ENCODE data around the gene AURKB.

AURKB gene

DNA sequence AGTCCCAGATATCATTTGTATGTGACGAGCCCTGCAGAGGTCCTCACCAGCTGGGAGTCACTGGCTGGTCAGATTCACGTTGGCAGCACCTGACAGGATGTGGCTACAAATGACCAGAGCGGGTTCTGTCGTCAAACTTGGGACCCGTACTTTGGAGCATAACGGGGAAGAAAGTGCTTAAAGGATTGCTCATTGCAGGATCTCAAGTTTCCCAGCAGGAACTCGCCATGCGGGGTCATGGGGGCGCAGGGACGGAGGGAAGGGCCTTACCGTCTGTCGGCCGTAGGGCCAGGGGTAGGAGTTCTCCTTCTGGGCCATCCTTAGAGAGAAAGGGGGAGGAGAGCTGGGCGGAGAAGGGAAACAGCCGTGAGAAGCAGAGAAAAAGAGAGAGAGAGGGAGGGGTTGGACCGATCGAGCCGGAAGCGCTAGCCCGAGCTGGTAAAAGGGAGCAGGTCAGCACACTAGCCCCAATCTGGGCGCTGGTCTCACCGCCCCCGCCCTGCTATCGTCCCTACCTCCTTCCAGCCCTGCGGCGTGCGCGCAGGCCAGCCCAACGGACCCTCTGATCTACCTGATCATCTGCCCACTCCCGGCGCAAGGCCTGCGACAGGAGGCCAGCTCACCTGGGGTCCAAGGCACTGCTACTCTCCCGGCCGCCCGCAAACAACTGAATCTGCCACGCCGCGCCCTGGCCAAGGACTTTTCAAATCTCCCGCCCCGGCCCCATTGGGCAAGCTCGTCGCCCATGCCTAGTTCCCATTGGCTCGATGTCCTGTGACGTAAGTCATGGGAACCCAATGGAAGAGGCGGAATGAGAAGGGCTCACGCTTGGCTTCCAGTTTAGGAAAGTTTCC is at the start of gene AURKB:
Gene AURKB, minus strand, starts transcription at position 669 of the 854 bp plus-strand sequence. Its CDS starts 351 bp downstream, at position 318.
- TF ChIP-seq, protein P1, sequence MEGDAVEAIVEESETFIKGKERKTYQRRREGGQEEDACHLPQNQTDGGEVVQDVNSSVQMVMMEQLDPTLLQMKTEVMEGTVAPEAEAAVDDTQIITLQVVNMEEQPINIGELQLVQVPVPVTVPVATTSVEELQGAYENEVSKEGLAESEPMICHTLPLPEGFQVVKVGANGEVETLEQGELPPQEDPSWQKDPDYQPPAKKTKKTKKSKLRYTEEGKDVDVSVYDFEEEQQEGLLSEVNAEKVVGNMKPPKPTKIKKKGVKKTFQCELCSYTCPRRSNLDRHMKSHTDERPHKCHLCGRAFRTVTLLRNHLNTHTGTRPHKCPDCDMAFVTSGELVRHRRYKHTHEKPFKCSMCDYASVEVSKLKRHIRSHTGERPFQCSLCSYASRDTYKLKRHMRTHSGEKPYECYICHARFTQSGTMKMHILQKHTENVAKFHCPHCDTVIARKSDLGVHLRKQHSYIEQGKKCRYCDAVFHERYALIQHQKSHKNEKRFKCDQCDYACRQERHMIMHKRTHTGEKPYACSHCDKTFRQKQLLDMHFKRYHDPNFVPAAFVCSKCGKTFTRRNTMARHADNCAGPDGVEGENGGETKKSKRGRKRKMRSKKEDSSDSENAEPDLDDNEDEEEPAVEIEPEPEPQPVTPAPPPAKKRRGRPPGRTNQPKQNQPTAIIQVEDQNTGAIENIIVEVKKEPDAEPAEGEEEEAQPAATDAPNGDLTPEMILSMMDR (IDR thresholded peaks at IDR 0.05) = no peak

DNA sequence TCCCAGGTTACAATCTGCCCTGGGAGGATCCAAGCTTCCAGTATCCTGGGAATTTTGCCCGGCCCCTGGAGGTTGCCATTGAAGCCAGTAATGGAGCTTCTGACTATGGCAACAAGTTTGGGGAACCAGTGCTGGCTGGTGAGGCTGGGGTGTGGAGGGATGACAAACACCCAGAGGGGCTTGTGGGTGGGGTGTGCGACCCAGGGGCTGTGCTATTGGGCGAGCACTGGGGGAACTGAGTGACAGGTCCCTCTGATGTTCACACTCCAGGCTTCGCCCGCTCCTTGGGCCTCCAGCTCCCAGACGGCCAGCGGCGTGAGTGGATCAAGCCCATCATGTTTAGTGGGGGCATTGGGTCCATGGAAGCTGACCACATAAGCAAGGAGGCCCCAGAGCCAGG is 47.4 kb upstream of the AURKB start:
- TF ChIP-seq, protein P1 (IDR thresholded peaks at IDR 0.05) = no peak

DNA sequence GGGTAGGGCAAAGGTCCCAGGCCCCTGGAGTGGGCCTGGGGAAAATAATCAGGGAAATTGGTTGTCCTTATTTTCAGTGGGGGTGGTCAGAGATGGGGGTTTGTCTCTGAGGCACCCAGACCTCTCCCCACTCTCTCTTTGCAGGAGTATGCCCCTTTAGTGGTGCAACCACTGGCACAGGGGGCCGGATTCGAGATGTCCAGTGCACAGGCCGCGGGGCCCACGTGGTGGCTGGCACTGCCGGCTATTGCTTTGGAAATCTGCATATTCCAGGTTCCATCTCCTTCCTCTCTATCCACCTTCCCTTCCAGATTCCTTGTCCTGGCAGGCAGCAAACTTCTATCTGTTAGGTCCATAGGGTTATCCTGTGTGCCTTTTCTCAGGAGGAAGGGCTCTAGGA is 46.3 kb upstream of the AURKB start:
- TF ChIP-seq, protein P1 (IDR thresholded peaks at IDR 0.05) = no peak

DNA sequence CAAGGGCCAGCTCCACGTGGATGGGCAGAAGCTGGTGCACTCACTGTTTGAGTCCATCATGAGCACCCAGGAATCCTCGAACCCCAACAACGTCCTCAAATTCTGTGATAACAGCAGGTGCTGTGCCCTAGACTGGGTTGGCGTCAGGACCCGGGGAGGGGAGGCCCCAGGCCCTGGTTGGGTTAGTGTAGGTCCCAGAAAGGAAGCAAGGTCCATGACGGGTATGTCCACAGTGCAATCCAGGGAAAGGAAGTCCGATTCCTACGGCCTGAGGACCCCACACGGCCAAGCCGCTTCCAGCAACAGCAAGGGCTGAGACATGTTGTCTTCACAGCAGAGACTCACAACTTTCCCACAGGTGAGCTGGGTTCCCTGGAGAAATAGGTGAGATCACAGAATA is 45.9 kb upstream of the AURKB start:
- TF ChIP-seq, protein P1 (IDR thresholded peaks at IDR 0.05) = no peak

DNA sequence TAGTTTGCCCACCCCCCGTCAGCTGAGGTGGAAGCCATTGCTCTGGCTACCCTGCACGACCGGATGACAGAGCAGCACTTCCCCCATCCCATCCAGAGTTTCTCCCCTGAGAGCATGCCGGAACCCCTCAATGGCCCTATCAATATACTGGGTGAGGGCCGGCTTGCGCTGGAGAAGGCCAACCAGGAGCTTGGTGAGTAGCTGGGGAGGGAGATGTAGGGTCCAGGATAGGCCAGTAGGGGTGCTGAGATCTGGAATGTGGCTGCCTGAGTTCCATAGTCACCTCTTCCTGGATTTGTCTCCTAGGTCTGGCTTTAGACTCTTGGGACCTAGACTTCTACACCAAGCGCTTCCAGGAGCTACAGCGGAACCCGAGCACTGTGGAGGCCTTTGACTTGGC is 45.1 kb upstream of the AURKB start:
- TF ChIP-seq, protein P1 (IDR thresholded peaks at IDR 0.05) = no peak

DNA sequence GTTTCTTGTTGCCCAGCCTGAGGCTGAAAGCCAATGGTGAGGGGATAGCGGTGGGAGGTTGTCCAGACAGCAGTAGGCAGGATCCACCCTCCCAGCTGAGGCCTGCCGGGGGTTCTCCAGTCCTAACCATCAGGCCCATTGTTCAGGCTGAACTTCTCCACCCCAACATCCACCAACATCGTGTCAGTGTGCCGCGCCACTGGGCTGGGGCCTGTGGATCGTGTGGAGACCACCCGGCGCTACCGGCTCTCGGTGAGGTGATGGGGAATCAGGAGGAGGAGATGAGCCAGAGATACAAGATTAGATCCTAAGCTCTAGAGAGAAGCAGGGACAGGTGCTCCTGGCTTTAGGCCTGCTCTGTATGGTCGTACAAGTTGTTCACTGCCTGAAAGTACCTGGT is 44.5 kb upstream of the AURKB start:
- TF ChIP-seq, protein P1 (IDR thresholded peaks at IDR 0.05) = no peak

DNA sequence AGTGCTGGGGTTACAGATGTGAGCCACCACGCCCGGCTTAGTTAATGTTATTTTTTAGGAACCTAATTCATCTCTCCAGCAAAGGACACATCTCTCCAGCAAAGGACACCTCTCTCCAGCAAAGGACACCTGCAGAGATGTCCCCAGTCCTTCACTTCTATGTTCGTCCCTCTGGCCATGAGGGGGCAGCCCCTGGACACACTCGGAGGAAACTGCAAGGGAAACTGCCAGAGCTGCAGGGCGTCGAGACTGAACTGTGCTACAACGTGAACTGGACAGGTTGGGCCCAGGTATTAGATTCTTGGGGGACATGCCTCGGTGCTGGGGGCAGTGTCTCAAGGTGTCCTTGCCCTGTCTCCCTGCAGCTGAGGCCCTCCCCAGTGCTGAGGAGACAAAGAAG is 43.4 kb upstream of the AURKB start:
- TF ChIP-seq, protein P1 (IDR thresholded peaks at IDR 0.05) = peak; percentile 47; the same call in 1 of the 2 replicates
